Activated CD4-positive, alpha-beta memory T cell treated with anti-CD3 and anti-CD28 coated beads for 36 hours (primary cell): Measurements from ENCODE around the gene FXYD2. TPM values are rescaled to one million over a fixed set of nuclear protein-coding genes. Genes with fewer than 3 reads are reported as not detected.
"Not testable (repeated sequence)": the region's sequence is repeated elsewhere in the genome, so short reads cannot be mapped to it uniquely, and the experiment has no call there.

ENCODE experiments used
- CTCF ChIA-PET: fragments of 350-600 bp; sonication (Branson Sonifier 250); formaldehyde crosslinking; loops from one replicate; lab custom pipeline; 2021; ENCODE audit warnings: antibody characterized with exemption, inconsistent platforms; lab: Charles Lee
- POLR2A ChIA-PET: fragments of 350-600 bp; sonication (Branson Sonifier 250); formaldehyde crosslinking; loops from one replicate; lab custom pipeline; 2021; ENCODE audit warnings: antibody characterized with exemption; lab: Charles Lee
- DNase-seq: peaks from one replicate; pipeline ENCODE4 v3.0.0-alpha.2; 2020
- H3K27ac Mint-ChIP-seq: one replicate; pipeline ENCODE4 v1.8.0; 2021; ENCODE audit warnings: mixed read lengths
- H3K27me3 Mint-ChIP-seq: one replicate; pipeline ENCODE4 v1.8.0; 2021; ENCODE audit warnings: mixed read lengths
- H3K36me3 Mint-ChIP-seq: one replicate; pipeline ENCODE4 v1.8.0; 2021; ENCODE audit warnings: mixed read lengths
- H3K4me1 Mint-ChIP-seq: one replicate; pipeline ENCODE4 v1.8.0; 2021; ENCODE audit warnings: low read depth, mixed read lengths
- H3K4me3 Mint-ChIP-seq: one replicate; pipeline ENCODE4 v1.8.0; 2021; ENCODE audit warnings: mild to moderate bottlenecking, mixed read lengths
- H3K9me3 Mint-ChIP-seq: one replicate; pipeline ENCODE4 v1.8.0; 2021; ENCODE audit warnings: mixed read lengths
- intact Hi-C: fragments of 100-400 bp; cut with micrococcal nuclease; formaldehyde crosslinking; loops from one replicate; pipeline ENCODE4 v1.15.1; 2023
- total RNA-seq, 2 experiments: library from RNA; stranded (reverse); gene quantifications; one replicate each; pipeline ENCODE4 v1.2.3, GENCODE V29; 2021

Gene FXYD2
- total RNA-seq, 2 experiments from 2014 or later, result not detected

DNA sequence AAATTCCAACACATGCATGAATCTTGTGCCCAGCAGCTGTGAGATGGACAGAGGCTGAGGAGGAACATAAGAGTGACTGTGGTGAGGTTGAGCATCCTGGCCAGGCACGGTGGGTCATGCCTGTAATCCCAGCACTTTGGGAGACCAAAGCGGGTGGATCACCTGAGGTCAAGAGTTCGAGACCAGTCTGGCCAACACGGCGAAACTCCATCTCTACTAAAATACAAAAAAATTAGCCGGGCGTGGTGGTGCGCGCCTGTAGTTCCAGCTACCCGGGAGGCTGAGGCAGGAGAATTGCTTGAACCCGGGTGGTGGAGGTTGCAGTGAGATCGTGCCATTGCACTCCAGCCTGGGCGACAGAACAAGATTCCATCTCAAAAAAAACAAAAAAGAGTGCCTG, 41.0 kb upstream of the FXYD2 start:
- H3K9me3 Mint-ChIP-seq, intact Hi-C loops, H3K27ac Mint-ChIP-seq, H3K36me3 Mint-ChIP-seq, POLR2A ChIA-PET, DNase-seq, H3K27me3 Mint-ChIP-seq, H3K4me1 Mint-ChIP-seq, H3K4me3 Mint-ChIP-seq: not testable (repeated sequence)
- CTCF ChIA-PET, result interaction anchor here (0.7 to 1.7 kb wide), 3 partner anchors 21 to 187 kb away, joined by 3 to 6 read pairs (median 3); no protein-coding TSS in a partner anchor

DNA sequence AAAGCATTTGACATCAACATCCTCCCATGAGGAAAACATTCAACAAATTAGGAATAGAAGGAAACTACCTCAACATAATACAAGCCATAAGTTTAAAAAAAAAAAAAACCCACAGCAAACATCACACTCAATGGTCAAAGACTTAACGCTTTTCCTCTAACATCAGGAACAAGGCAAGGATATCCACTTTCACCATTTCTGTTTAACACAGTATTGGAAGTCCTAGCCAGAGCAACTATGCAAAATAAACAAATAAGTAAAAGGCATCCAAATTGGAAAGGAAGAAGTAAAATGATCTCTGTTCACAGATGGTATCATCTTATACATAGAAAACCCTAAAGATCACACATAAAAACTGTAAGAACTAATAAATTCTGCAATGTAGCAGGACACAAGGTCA, 38.8 kb upstream of the FXYD2 start:
- Mint-ChIP-seq H3K27ac (no peak overlapping the region), H3K27me3 (peaks cover 2% of the 10 kb centered on the region), H3K9me3 (no peaks in the 10 kb centered on the region), H3K36me3 (no peaks in the 10 kb centered on the region), H3K4me3 (no peak overlapping the region), H3K4me1 (peaks cover 6% of the 10 kb centered on the region)
- ChIA-PET CTCF (no interaction called here), POLR2A (interaction anchor here (0.6 kb wide), 1 partner anchor 147 kb away, joined by 3 read pairs; no protein-coding TSS in a partner anchor)
- no peak for DNase-seq
- intact Hi-C loops, result no loop called here

DNA sequence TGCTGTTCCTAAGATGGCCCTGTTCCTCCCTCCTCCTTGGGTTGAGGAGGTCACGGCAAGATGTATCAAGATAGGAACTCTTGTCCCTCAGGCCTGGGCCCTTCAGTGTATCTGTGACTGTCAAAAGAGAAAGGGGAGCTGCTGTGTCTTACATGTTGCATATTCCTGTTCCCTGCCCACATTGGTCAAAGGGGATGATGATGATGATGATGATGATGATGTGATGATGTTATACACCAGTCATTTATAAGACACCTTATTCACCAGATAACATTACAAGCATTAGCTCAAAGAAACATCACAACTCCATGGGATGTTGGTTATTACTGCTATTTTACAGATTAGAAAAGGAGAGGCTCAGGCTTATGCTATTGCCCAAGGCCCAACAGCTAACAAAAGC, 38.2 kb upstream of the FXYD2 start:
- no peaks in the 10 kb centered on the region for H3K36me3 Mint-ChIP-seq
- H3K9me3 Mint-ChIP-seq, result no peaks in the 10 kb centered on the region
- H3K27ac Mint-ChIP-seq, result no peak overlapping the region
- peaks cover 2% of the 10 kb centered on the region for H3K27me3 Mint-ChIP-seq
- DNase-seq, result no peak
- intact Hi-C loops, result no loop called here
- POLR2A ChIA-PET, result no interaction called here
- H3K4me3 Mint-ChIP-seq, result no peak overlapping the region
- H3K4me1 Mint-ChIP-seq, result no peaks in the 10 kb centered on the region
- CTCF ChIA-PET, result no interaction called here

DNA sequence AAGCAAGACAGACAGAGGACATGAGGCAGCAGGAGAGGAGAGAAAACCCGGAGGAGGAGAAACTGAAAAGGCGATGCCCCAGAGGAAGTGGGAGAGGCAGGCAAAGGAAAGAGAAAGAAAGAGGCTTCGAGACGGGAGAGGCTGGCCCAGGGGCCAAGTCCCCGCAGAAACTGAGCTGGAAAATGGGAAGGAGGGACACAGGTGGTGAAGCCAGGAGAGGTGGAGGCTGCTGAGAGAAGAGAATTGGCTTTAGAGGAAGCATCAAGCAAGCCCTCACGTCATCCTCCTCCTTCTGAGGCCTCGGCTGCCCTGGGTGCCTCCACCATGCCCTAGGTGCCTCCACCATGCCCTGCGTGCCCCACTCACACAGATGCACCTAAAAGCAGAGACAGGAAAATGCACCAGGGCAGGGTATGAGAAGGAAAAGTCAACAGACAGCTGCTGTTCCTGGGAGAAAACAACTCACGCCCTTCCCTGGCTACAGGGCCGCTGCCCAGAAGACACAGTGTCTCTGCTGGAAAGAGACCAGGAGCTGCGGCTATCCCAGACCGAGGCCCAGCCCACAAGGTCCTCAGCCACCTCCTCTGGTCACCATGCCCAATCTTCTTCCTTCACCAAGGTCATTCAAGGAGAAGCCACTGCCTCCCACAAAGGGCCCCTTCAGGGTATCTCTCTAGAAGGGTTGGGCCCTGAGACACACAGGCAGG, 37.6 kb upstream of the FXYD2 start:
- Mint-ChIP-seq H3K9me3 (no peaks in the 10 kb centered on the region), H3K4me1 (no peaks in the 10 kb centered on the region), H3K4me3 (no peak overlapping the region), H3K27me3 (peaks cover 2% of the 10 kb centered on the region), H3K27ac (no peak overlapping the region), H3K36me3 (no peaks in the 10 kb centered on the region)
- no peak for DNase-seq
- ChIA-PET CTCF (no interaction called here), POLR2A (no interaction called here)
- intact Hi-C loops, result no loop called here

DNA sequence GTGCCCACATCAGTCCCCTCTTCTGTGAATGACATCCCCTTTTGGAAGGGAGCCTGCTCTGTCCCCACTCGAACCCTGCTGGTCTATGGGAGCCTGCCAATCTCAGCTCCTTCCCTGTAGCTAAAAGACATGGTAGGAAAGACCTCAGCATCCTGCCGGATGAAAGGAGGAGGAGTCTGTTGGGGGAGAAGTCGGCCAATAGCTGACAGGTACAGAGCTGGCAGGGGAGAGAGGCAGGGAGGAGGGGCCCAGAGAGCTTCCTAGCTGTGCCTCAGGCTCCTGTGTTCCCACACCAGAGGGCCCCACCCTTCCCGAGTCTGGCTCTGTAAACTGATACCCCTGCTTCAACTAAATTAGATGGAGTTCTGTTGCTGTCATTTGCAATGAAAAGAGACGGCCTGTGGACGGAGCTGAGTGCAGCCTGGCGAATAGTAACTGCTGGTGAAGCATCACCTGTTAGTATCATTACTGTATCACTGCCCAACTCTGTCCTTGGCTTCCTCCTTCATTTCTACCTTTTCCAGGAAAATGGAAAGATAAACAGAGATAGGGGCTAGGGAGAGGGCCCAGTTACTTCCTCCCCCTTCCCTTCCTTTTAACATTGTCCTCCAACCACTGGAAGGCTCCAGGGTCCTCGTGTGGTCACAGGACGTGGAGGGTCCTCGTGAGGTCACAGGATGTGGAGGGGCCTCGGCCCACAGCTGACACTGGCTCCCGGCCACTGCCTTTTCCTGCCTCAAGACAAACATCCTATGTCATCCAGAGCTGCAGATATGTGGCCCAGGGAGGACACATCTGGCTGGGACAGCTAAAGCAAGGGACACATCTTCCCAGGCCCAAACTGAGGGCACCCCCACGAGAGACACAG, 36.8 kb upstream of the FXYD2 start:
- H3K27ac Mint-ChIP-seq, result no peak overlapping the region
- ChIA-PET CTCF (interaction anchor here (1.5 kb wide), 1 partner anchor 18 kb away, joined by 3 read pairs; no protein-coding TSS in a partner anchor), POLR2A (no interaction called here)
- no peaks in the 10 kb centered on the region for H3K9me3 Mint-ChIP-seq
- H3K27me3 Mint-ChIP-seq, result peaks cover 4% of the 10 kb centered on the region
- DNase-seq, result no peak
- no peaks in the 10 kb centered on the region for H3K36me3 Mint-ChIP-seq
- intact Hi-C loops, result no loop called here
- H3K4me1 Mint-ChIP-seq, result no peaks in the 10 kb centered on the region
- no peak overlapping the region for H3K4me3 Mint-ChIP-seq

DNA sequence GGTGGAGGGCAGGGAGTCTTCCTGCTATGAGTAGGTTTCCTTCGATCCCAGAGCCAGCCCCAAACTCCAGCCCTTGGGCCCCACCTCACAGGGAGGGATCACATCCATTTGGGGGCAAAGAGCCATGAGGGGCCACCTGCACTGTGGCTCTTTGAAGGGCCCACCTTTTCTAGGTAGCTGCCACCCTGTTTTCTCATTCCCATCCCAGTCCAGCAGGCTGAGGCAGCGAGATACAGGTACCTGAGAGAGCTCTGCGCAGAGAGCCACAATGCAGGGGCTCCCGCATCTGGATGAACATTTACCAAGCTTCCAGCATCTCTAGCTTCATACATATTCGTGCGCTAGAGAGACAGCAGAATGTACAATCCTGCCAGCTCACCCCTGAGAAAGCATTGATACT, 35.6 kb upstream of the FXYD2 start:
- Mint-ChIP-seq H3K9me3 (no peaks in the 10 kb centered on the region), H3K27ac (no peak overlapping the region), H3K4me1 (no peaks in the 10 kb centered on the region), H3K27me3 (peaks cover 4% of the 10 kb centered on the region), H3K36me3 (no peaks in the 10 kb centered on the region), H3K4me3 (no peak overlapping the region)
- CTCF ChIA-PET, result interaction anchor here (1.2 to 1.5 kb wide), 3 partner anchors 16 to 53 kb away, joined by 3 to 5 read pairs (median 3); no protein-coding TSS in a partner anchor
- intact Hi-C loops, result no loop called here
- no peak for DNase-seq
- POLR2A ChIA-PET, result no interaction called here

DNA sequence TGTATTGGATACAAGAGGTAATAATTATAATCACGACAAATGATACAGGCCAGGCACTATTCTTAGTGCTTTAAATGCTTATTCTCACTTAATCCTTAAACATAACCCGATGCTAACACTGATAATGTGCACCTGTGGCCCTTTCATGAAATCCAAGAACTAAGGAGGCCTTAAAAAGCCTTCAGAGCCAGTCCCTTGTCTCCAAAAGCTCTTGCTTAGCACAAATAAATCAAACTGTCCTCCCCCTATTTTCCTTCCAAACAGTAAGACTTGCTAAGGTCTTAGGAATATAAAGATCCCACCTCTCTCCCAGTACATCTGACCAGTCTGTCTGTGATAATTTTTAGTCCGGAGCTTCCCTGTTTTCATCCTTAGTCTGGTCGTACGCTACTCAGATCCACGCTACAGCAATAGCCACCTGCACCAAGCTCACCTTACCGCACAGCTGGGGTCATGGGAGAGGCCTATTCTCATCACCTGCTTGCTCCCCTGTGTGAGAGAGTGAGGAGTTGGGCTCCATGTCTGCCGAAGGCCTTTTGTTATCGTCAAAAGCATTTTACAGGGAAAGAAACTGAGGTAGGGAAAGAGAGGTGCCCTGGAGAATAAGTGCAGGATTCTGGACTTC, 35.1 kb upstream of the FXYD2 start:
- Mint-ChIP-seq H3K4me3 (no peak overlapping the region), H3K4me1 (no peaks in the 10 kb centered on the region), H3K27me3 (peaks cover 4% of the 10 kb centered on the region), H3K9me3 (no peaks in the 10 kb centered on the region), H3K27ac (no peak overlapping the region), H3K36me3 (no peaks in the 10 kb centered on the region)
- intact Hi-C loops, result no loop called here
- POLR2A ChIA-PET, result no interaction called here
- CTCF ChIA-PET, result interaction anchor here (1.2 to 1.4 kb wide), 2 partner anchors 15 to 52 kb away, joined by 3 to 5 read pairs; no protein-coding TSS in a partner anchor
- DNase-seq, result no peak

DNA sequence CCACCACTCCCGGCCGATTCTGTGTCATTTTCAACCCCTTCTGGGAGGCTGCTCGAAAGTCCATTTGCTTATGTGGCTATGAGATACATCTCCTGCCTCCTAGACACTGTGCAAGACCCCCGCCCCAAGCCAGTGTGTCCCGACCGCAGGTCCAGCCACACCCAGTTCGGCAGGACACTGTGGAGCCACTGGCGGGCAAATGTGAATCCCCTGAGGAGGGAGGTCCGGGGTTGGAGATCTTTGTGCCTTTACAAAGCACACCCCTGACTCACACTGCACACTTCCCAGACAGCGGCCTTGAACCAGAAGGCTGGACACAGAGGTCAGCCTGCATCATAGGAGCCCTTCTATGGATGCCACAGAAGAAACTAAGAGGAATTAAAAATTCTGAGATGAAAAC, 34.5 kb upstream of the FXYD2 start:
- no peak overlapping the region for H3K4me3 Mint-ChIP-seq
- peaks cover 4% of the 10 kb centered on the region for H3K27me3 Mint-ChIP-seq
- no peak for DNase-seq
- no peak overlapping the region for H3K27ac Mint-ChIP-seq
- H3K4me1 Mint-ChIP-seq, result no peaks in the 10 kb centered on the region
- intact Hi-C loops, result no loop called here
- CTCF ChIA-PET, result interaction anchor here (1.4 kb wide), 1 partner anchor 52 kb away, joined by 5 read pairs; no protein-coding TSS in a partner anchor
- no peaks in the 10 kb centered on the region for H3K9me3 Mint-ChIP-seq
- POLR2A ChIA-PET, result no interaction called here
- H3K36me3 Mint-ChIP-seq, result no peaks in the 10 kb centered on the region

DNA sequence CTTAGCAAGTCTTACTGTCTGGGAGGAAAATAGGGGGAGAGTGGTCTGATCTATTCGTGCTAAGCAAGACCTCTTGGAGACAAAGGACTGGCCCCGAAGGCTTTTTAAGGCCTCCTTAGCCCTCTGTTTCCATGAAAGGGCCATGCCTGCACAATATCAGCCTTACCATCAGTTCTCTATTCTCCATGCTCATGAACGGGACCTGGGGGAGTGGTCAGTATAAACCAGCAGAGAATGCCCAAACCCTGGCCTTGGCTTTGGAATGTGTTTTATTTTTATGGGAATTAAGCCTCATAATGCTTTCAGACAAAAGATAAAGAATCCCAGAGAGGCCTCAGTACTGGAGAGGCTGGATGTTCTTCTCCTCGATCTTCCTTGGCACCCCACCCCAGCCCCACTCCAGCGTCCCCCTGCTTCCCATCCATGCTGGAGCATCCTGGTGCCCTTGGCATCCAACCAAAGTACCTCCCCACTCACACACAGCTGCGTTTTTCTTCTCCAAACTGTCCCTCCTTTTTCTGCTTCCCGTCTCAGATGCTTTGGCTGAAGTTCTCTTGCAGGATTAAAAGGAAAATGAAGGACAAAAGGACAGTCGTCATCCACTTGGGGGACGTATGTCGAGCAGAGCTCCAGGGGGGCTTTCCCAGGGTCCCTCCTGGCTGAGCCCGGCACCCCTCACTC, 33.3 kb upstream of the FXYD2 start:
- H3K36me3 Mint-ChIP-seq, result peaks cover 2% of the 10 kb centered on the region
- ChIA-PET CTCF (no interaction called here), POLR2A (no interaction called here)
- H3K27me3 Mint-ChIP-seq, result peaks cover 4% of the 10 kb centered on the region
- H3K9me3 Mint-ChIP-seq, result peaks cover 11% of the 10 kb centered on the region
- intact Hi-C loops, result no loop called here
- no peak for DNase-seq
- no peak overlapping the region for H3K27ac Mint-ChIP-seq
- H3K4me3 Mint-ChIP-seq, result no peak overlapping the region
- H3K4me1 Mint-ChIP-seq, result peaks cover 2% of the 10 kb centered on the region

DNA sequence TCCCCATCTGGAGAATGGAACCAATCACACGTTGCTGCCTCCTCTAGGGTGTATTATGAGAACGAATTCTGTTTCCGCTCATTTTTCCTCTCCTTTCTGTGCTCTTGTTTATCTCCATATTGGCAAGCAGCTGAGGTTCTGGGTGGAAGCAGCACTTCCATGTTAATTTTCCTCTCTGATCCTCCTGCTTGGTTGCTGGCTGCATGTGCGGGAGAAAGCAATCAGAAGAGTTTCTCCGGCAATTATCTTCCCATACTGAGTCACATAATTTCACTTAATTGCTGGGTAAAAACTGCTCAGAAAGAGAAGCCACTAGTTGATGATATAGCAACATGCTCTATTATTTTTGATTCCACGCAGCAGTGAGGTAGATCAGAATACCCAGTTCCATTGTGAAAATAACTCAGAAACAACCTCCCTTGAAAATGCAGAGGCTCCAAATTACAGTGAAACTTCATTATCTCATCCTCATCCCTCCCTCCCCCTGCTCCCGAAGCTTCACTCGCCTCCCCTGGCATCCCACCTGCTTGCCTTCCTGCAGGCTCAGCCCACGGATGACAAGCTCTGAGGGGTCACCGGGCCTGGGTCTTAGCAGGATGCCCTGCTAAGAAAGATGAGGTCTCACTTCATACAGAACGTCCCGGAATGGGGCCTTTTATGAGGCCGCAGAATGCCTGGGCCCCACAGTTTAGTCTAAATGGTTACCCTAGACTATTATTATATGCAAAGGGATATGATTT, 31.5 kb upstream of the FXYD2 start:
- intact Hi-C loops, result no loop called here
- Mint-ChIP-seq H3K4me3 (no peak overlapping the region), H3K27me3 (peaks cover 7% of the 10 kb centered on the region), H3K4me1 (peaks cover 2% of the 10 kb centered on the region), H3K27ac (no peak overlapping the region), H3K36me3 (peaks cover 2% of the 10 kb centered on the region), H3K9me3 (peaks cover 19% of the 10 kb centered on the region)
- ChIA-PET POLR2A (no interaction called here), CTCF (no interaction called here)
- no peak for DNase-seq

DNA sequence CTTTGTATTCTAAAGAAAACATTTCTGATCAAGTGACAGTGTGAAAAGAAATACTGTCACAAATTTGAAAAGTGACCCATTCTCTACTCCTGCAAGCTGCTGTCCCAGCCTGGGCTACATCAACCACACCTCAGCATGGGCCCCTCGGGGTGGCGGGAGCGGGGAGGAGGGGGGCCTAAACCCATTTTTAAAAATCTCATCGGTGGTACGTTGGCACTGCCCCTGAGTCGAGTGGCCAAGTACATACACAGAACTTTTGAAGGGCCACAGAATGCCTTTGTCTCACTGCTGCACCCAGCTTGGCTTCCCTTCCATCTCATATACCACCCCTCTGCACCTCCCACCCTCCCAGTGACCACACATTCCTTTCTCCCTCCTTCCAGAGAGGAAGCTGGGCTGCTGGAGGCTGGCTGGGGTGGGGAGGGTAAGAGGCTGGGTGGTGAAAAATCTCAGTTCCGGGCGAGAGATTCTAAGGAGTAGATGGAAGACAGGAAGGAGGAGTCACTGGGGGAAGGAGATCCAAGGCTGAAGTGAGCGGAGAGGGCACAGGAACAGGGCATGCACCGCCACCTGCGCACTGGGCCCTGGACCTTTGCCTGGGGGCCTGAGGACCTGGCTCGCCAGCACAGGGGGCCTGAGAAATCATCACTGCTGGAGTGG, 30.8 kb upstream of the FXYD2 start:
- H3K36me3 Mint-ChIP-seq, result peaks cover 2% of the 10 kb centered on the region
- peaks cover 2% of the 10 kb centered on the region for H3K4me1 Mint-ChIP-seq
- CTCF ChIA-PET, result interaction anchor here (0.8 to 0.9 kb wide), 2 partner anchors 198 to 429 kb away, joined by 3 to 4 read pairs; no protein-coding TSS in a partner anchor
- no peak overlapping the region for H3K27ac Mint-ChIP-seq
- DNase-seq, result no peak
- POLR2A ChIA-PET, result no interaction called here
- intact Hi-C loops, result no loop called here
- peaks cover 6% of the 10 kb centered on the region for H3K27me3 Mint-ChIP-seq
- H3K9me3 Mint-ChIP-seq, result peaks cover 19% of the 10 kb centered on the region
- no peak overlapping the region for H3K4me3 Mint-ChIP-seq
